NCI-H226 (cell line): ENCODE measurements around the gene NEURL1.

Experiments
- DNase-seq: peaks from one replicate; pipeline ENCODE4 v3.0.0-alpha.2; 2015

NEURL1 gene

GRCh38 chr10:103568505-103568904, 75.0 kb downstream of the NEURL1 start:
- DNase-seq, result no peak

- DNase-seq, result no peak
Observed at GRCh38 chr10:103569896-103570295, 76.4 kb downstream of the NEURL1 start.

DNA sequence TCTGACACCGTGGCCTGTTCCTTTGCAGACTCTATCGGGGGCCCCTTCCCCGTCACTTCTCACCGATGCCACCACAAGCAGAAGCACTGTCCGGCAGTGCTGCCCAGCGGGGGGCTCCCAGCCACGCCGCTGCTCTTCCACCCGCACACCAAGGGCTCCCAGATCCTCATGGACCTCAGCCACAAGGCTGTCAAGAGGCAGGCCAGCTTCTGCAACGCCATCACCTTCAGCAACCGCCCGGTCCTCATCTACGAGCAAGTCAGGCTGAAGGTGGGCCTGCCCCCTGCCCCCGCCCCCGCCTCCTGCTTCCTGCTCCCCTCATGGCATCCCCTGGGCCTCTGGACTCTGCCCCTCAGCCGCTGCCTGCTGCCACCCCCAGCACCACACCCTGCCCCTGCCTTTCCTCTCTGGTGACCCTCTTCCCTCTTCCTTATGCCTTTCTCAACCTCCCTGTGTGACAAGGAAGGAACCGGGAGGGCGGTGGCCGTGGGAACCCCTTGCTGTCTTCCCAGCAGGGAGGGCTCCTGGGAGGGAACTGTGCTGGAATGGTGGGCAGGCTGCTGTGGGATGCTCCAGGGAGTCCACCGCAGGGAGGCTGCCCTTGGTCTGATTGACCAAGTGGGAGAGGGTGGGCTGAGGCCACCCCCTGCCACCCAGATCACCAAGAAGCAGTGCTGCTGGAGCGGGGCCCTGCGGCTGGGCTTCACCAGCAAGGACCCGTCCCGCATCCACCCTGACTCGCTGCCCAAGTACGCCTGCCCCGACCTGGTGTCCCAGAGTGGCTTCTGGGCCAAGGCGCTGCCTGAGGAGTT, 77.5 kb downstream of the NEURL1 start:
- no peak for DNase-seq

- DNase-seq, result no peak
Observed at GRCh38 chr10:103571656-103571975, 78.1 kb downstream of the NEURL1 start.

GRCh38 chr10:103572347-103573204, 79.1 kb downstream of the NEURL1 start:
- DNase-seq, result no peak

DNA sequence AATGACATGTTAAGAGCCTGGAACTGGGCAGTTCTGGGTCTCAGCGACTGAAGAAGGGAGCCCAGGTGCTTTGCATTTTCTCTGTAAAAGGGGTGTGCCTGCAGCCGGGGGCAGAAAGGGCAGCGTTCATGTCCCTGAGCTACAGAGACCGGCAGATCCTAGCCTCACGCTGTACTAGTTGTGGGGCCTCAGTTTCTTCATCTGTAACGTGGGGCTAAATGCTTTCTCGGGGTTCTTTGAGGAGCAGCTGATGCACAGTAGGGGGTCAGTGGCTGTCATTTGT, 79.6 kb downstream of the NEURL1 start:
- DNase-seq, result no peak

GRCh38 chr10:103574097-103575061, 80.9 kb downstream of the NEURL1 start:
- no peak for DNase-seq

- no peak for DNase-seq
Observed at GRCh38 chr10:103575416-103576075, 82.0 kb downstream of the NEURL1 start.

DNA sequence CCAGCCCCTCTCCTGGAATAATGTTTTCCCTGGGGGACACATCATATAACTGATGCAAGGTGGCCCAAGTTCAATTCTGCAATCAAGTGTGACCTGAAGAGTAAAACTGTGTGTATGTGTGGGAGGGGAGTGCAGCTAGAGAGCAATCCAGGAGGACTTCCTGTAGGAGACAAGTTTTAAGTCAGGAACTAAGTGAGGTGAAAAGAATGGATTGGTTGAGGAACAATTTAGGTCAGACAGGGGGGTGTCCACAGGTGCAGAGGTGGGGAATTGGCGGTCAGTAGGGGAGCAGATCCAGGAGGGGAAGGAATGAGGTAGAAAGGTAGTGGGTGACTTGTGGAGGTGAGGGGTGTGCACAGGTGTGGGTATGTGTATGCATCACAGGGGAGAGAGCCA, 82.6 kb downstream of the NEURL1 start:
- DNase-seq, result no peak

GRCh38 chr10:103576862-103577261, 83.4 kb downstream of the NEURL1 start:
- no peak for DNase-seq

GRCh38 chr10:103578782-103579382, 85.4 kb downstream of the NEURL1 start:
- DNase-seq, result no peak

DNA sequence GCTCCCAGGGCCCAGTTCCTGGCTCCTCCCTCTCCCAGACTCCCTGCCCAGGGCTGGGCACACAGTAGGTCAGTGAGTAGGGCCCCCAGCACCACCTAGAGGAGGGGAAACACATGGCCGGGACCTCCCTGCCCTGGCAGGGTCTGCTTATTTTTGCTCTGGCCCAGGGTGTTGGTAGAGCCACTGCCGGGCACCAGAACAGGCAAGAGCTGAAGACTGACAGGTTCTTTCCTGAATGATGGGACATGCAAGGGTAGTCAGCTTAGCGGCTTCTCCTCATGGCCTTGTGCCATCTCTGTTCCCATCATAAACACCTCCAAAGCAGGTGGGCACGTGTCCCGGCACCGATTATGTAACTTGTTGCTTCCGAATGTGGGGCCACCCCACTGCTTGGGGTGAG, 86.5 kb downstream of the NEURL1 start:
- DNase-seq, result no peak

- no peak for DNase-seq
Observed at GRCh38 chr10:103580430-103580829, 86.9 kb downstream of the NEURL1 start.

GRCh38 chr10:103581499-103581898, 88.0 kb downstream of the NEURL1 start:
- DNase-seq, result no peak

DNA sequence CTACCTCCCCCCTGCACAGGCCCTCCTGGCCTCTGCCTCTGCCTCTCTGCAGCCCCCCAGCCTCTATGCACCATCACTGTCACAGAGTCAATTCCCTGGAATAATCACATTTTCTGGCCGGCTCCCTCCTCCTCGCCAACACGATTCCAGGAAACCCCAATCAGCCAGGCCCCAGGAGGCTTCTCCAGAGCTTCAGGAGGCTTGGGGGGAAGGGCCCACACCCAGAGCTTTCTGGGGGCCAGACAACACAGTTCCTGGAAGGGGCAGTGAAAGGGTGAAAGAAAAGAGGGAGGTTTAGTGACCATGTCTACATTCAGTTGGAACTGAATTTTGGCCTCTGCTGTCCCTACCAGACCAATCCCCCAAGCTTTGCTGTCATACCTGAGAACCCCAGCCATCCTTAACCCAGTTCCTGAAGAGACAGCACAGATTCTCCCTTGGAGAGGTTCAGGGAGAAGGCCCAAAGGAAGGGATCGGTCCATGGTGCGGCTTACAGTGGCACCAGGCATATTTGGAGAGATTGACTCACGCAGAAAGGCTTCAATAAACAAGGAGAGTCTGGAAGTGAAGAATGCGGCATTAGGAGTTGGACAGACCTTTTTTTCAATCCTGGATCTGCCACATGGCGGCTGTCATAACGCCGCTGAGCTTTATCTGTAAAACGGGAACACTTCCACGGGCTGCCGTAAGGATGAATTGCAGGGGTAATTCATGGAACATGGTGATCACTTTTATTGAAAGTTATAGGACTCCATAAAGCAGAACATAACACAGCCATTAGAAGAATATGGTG, 89.0 kb downstream of the NEURL1 start:
- DNase-seq, result no peak

DNA sequence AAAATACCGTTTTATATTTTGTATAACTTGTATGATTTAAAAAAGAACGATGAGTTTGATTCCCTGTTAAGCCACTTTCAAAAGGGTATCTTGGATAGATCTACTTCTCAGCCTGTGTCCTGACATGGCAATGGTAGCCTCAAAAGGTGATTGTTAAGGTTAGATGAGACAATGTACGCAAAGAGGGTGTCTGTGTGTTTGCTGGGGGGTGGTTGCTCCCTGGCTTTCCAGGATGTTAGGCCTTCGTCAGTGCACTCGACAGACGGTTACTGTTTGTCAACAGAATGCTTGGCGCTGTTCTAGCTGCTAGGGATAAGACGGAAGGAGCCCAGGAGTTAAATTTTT, 90.3 kb downstream of the NEURL1 start:
- DNase-seq, result no peak

DNA sequence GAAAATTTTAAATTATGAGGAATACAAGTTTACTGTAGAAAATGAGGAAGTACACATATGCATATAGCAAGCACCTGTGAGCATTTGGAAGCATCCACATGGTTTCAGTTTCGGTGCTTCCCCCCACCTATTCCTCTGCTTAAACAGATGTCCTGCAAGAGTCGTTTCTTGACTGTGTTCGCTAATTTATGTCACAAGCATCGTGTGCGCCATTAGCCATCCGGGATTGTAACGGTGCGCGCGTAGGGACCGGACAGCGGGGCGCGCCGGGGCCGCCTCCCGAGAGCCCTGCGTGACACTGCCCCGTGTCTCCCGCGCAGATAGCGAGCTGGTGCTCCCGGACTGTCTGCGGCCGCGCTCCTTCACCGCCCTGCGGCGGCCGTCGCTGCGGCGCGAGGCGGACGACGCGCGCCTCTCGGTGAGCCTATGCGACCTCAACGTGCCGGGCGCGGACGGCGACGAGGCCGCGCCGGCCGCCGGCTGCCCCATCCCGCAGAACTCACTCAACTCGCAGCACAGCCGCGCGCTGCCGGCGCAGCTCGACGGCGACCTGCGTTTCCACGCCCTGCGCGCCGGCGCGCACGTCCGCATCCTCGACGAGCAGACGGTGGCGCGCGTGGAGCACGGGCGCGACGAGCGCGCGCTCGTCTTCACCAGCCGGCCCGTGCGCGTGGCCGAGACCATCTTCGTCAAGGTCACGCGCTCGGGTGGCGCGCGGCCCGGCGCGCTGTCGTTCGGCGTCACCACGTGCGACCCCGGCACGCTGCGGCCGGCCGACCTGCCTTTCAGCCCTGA, 90.9 kb downstream of the NEURL1 start:
- DNase-seq, result no peak

DNA sequence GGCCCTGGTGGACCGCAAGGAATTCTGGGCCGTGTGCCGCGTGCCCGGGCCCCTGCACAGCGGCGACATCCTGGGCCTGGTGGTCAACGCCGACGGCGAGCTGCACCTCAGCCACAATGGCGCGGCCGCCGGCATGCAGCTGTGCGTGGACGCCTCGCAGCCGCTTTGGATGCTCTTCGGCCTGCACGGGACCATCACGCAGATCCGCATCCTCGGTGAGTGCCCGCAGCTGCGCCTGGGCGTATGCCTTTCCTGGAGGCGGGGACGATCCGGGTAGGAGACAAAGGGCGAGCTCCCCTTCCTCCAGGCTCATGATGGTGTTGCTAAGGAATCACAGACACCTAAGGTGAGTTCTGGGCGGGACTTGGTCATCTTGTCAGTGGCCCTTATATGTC, 91.5 kb downstream of the NEURL1 start:
- no peak for DNase-seq

GRCh38 chr10:103587073-103587472, 93.6 kb downstream of the NEURL1 start:
- DNase-seq, result no peak

GRCh38 chr10:103589074-103589630, 95.6 kb downstream of the NEURL1 start:
- DNase-seq, result no peak
